Loucy (cell line): ENCODE measurements around the gene CNDP1.

Source experiments
- CTCF ChIP-seq: fragments of 200-600 bp; sonication (generic); conservative IDR thresholded peaks from 2 replicates; pipeline ENCODE4 v1.5.1; 2014; ENCODE audit warnings: mild to moderate bottlenecking, antibody characterized with exemption, low read length
- EZH2phosphoT487 ChIP-seq: fragments of 200-600 bp; IDR thresholded peaks from 2 replicates; pipeline ENCODE4 v1.6.1; 2018; ENCODE audit warnings: antibody characterized with exemption, mild to moderate bottlenecking, moderate library complexity, borderline replicate concordance

DNA sequence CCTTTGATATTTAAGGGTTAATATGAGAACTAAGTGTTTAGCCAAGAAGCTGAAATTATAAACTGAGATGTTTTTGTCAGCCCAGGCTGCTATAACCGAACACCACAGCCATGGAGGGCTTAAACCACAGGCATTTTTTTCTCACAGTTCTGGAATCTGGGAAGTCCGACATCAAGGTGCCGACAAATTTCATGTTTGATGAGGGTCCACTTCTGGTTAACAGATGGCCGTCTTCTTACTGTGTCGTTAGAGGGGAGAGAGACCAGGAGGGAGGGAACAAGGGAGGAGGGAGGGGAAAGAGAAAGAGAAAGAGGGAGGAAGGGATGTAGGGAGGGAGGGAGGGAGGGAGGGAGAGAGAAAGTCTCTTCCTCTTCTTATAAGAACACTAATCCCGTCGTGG lies 44.6 kb upstream of the CNDP1 start:
- TF ChIP-seq CTCF (no peak), EZH2phosphoT487 (no peak)
